Activated naive CD4-positive, alpha-beta T cell treated with anti-CD3 and anti-CD28 coated beads, Interleukin-2, amount 50 U/mL, for 24 hours (primary cell): ENCODE results near the gene FOS.
"Not testable (repeated sequence)": the region's sequence is repeated elsewhere in the genome, so short reads cannot be mapped to it uniquely, and the experiment has no call there.

ENCODE experiments used
- H3K27ac Mint-ChIP-seq: one replicate; pipeline ENCODE4 v1.8.0; 2021; ENCODE audit warnings: mild to moderate bottlenecking, mixed read lengths
- H3K27me3 Mint-ChIP-seq: one replicate; pipeline ENCODE4 v1.8.0; 2021; ENCODE audit warnings: mixed read lengths
- H3K36me3 Mint-ChIP-seq: one replicate; pipeline ENCODE4 v1.8.0; 2021; ENCODE audit warnings: mixed read lengths
- H3K4me1 Mint-ChIP-seq: one replicate; pipeline ENCODE4 v1.8.0; 2021; ENCODE audit warnings: mixed read lengths
- H3K4me3 Mint-ChIP-seq: one replicate; pipeline ENCODE4 v1.8.0; 2021; ENCODE audit warnings: mild to moderate bottlenecking, mixed read lengths
- H3K9me3 Mint-ChIP-seq: one replicate; pipeline ENCODE4 v1.8.0; 2021; ENCODE audit warnings: mixed read lengths

Gene FOS

DNA sequence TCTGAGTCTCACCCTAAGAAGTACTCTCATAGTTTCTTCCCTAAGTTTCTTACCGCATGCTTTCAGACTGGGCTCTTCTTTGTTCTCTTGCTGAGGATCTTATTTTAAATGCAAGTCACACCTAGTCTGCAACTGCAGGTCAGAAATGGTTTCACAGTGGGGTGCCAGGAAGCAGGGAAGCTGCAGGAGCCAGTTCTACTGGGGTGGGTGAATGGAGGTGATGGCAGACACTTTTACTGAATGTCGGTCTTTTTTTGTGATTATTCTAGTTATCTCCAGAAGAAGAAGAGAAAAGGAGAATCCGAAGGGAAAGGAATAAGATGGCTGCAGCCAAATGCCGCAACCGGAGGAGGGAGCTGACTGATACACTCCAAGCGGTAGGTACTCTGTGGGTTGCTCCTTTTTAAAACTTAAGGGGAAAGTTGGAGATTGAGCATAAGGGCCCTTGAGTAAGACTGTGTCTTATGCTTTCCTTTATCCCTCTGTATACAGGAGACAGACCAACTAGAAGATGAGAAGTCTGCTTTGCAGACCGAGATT lies 1.7 kb downstream of the FOS start:
- H3K9me3 Mint-ChIP-seq, result no peaks in the 10 kb centered on the region
- peaks cover 5% of the 10 kb centered on the region for H3K27me3 Mint-ChIP-seq
- H3K36me3 Mint-ChIP-seq, result peaks cover 15% of the 10 kb centered on the region
- H3K4me3 Mint-ChIP-seq, result peak overlapping the region; percentile 96
- peaks cover 49% of the 10 kb centered on the region for H3K4me1 Mint-ChIP-seq
- peak overlapping the region; percentile 51 for H3K27ac Mint-ChIP-seq

DNA sequence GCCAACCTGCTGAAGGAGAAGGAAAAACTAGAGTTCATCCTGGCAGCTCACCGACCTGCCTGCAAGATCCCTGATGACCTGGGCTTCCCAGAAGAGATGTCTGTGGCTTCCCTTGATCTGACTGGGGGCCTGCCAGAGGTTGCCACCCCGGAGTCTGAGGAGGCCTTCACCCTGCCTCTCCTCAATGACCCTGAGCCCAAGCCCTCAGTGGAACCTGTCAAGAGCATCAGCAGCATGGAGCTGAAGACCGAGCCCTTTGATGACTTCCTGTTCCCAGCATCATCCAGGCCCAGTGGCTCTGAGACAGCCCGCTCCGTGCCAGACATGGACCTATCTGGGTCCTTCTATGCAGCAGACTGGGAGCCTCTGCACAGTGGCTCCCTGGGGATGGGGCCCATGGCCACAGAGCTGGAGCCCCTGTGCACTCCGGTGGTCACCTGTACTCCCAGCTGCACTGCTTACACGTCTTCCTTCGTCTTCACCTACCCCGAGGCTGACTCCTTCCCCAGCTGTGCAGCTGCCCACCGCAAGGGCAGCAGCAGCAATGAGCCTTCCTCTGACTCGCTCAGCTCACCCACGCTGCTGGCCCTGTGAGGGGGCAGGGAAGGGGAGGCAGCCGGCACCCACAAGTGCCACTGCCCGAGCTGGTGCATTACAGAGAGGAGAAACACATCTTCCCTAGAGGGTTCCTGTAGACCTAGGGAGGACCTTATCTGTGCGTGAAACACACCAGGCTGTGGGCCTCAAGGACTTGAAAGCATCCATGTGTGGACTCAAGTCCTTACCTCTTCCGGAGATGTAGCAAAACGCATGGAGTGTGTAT lies 2.4 kb downstream of the FOS start:
- no peaks in the 10 kb centered on the region for H3K9me3 Mint-ChIP-seq
- peak overlapping the region; percentile 96 for H3K4me3 Mint-ChIP-seq
- H3K36me3 Mint-ChIP-seq, result peaks cover 15% of the 10 kb centered on the region
- H3K27me3 Mint-ChIP-seq, result peaks cover 4% of the 10 kb centered on the region
- peaks cover 45% of the 10 kb centered on the region for H3K4me1 Mint-ChIP-seq
- H3K27ac Mint-ChIP-seq, result no peak overlapping the region

DNA sequence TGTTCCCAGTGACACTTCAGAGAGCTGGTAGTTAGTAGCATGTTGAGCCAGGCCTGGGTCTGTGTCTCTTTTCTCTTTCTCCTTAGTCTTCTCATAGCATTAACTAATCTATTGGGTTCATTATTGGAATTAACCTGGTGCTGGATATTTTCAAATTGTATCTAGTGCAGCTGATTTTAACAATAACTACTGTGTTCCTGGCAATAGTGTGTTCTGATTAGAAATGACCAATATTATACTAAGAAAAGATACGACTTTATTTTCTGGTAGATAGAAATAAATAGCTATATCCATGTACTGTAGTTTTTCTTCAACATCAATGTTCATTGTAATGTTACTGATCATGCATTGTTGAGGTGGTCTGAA lies 3.0 kb downstream of the FOS start:
- Mint-ChIP-seq H3K36me3 (peaks cover 15% of the 10 kb centered on the region), H3K9me3 (no peaks in the 10 kb centered on the region), H3K4me1 (peaks cover 44% of the 10 kb centered on the region), H3K27ac (no peak overlapping the region), H3K27me3 (peaks cover 4% of the 10 kb centered on the region), H3K4me3 (peak overlapping the region; percentile 96)

DNA sequence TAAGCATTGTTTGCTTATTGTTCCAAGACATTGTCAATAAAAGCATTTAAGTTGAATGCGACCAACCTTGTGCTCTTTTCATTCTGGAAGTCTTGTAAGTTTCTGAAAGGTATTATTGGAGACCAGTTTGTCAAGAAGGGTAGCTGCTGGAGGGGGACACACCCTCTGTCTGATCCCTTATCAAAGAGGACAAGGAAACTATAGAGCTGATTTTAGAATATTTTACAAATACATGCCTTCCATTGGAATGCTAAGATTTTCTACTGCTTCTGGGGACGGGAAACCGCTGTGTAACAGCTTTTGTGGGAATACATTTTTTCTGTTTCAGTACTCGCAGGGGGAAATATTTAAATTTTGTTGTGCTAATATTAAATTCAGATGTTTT lies 3.5 kb downstream of the FOS start:
- H3K36me3 Mint-ChIP-seq, result peaks cover 15% of the 10 kb centered on the region
- peaks cover 2% of the 10 kb centered on the region for H3K27me3 Mint-ChIP-seq
- no peaks in the 10 kb centered on the region for H3K9me3 Mint-ChIP-seq
- peaks cover 41% of the 10 kb centered on the region for H3K4me1 Mint-ChIP-seq
- peak overlapping the region; percentile 13 for H3K27ac Mint-ChIP-seq
- H3K4me3 Mint-ChIP-seq, result peak overlapping the region; percentile 11

DNA sequence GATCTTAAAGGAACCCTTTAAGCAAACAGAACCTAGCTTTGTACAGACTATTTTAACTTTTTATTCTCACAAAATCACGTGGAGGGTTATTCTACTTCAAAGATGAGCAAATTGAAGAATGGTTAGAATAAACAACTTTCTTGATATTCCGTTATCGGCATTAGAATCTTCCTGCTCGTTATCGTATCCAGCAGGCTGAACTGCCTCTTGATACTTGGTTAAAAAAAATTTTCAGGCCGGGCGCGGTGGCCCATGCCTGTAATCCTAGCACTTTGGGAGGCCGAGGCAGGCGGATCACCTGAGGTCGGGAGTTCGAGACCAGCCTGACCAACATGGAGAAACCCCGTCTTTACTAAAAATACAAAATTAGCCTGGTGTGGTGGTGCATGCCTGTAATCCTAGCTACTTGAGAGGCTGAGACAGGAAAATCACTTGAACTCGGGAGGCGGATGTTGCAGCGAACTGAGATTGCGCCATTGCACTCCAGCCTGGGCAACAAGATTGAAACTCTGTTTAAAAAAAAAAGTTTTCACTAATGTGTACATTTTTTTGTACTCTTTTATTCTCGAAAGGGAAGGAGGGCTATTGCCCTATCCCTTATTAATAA lies 4.0 kb downstream of the FOS start:
- Mint-ChIP-seq H3K36me3 (peaks cover 15% of the 10 kb centered on the region), H3K27ac (peak overlapping the region; percentile 33), H3K4me1 (peaks cover 39% of the 10 kb centered on the region), H3K4me3 (peak overlapping the region; percentile 11)
- H3K27me3 Mint-ChIP-seq, H3K9me3 Mint-ChIP-seq: not testable (repeated sequence)

DNA sequence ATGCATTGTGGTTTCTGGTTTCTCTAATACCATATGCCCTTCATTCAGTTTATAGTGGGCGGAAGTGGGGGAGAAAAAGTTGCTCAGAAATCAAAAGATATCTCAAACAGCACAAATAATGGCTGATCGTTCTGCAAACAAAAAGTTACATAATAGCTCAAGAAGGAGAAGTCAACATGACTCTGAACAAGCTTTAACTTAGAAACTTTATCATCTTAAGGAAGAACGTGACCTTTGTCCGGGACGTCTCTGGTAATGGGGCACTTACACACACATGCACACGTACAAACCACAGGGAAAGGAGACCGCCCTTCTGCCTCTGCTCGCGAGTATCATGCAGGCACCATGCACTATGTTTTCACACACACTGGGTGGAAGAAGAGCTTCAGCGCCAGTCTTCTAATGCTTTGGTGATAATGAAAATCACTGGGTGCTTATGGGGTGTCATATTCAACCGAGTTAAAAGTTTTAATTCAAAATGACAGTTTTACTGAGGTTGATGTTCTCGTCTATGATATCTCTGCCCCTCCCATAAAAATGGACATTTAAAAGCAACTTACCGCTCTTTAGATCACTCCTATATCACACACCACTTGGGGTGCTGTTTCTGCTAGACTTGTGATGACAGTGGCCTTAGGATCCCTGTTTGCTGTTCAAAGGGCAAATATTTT lies 4.7 kb downstream of the FOS start:
- Mint-ChIP-seq H3K9me3 (no peaks in the 10 kb centered on the region), H3K27ac (no peak overlapping the region), H3K36me3 (peaks cover 15% of the 10 kb centered on the region), H3K4me3 (no peak overlapping the region), H3K27me3 (no peaks in the 10 kb centered on the region), H3K4me1 (peaks cover 34% of the 10 kb centered on the region)

DNA sequence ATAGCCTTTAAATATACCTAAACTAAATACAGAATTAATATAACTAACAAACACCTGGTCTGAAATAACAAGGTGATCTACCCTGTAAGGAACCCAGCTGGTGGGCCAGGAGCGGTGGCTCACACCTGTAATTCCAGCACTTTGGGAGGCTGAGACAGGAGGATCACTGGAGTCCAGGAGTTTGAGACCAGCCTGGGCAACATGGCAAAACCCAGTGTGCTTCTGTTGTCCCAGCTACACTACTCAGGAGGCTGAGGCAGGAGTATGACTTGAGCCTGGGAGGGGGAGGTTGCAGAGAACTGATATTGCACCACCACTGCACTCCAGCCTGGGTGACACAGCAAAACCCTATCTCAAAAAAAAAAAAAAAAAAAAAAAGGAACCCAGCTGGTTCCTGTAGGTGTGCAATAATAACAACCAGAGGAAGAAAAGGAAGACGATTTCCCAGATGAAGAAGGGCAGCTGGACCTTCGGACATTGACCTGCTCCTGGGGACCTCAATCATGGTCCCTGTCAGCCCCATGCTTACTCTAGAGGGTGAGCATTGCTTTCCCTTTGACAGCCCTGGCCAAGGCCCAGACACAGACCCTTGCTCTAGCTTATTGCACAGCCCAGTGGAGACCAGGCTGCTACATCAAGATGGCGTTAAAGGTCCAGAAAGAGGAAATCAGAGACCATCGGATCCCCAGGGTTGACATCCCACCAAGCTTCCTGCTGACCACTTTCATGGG lies 5.4 kb downstream of the FOS start:
- peaks cover 34% of the 10 kb centered on the region for H3K4me1 Mint-ChIP-seq
- peak overlapping the region; percentile 35 for H3K27ac Mint-ChIP-seq
- peaks cover 15% of the 10 kb centered on the region for H3K36me3 Mint-ChIP-seq
- H3K4me3 Mint-ChIP-seq, result no peak overlapping the region
- no peaks in the 10 kb centered on the region for H3K27me3 Mint-ChIP-seq
- no peaks in the 10 kb centered on the region for H3K9me3 Mint-ChIP-seq

DNA sequence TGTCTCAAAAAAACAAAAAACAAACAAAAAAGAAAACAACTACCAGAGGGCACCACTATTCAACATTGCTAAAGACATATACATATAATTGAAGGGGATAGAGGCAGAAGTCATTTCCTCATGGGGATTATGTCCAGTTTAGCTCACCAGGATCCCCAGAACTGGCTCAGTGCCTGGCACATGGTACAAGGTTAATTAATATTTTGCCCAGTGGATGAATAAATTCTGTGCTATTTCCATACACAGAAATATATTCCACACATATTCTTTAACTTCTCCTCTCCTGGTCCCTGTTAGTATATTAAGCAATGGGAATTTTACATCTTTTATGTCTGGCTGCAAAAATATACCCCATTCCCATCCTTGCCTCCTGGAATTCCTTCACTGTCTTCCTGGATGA lies 6.7 kb downstream of the FOS start:
- H3K4me3 Mint-ChIP-seq, result no peak overlapping the region
- H3K27me3 Mint-ChIP-seq, result no peaks in the 10 kb centered on the region
- peaks cover 22% of the 10 kb centered on the region for H3K4me1 Mint-ChIP-seq
- peaks cover 13% of the 10 kb centered on the region for H3K36me3 Mint-ChIP-seq
- H3K9me3 Mint-ChIP-seq, result no peaks in the 10 kb centered on the region
- H3K27ac Mint-ChIP-seq, result peak overlapping the region; percentile 25

DNA sequence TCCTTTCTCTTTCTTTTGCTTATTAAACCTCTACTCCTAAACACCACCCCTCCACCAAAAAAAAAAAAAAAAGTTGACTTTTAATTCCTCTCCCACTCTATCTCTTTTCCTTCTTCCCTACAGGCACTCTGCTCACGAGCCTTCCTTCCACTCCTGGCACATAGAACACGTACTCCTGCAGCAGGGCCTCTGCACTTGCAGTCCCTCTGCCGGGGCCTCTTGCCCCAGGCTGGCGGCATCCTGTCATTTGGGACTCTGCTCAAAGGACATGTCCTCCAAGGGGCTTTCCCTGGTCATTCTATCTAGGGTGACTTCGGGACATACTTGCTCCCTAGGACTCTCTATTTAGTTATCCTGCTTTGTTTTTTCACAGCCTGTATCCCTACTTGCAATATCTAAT lies 7.7 kb downstream of the FOS start:
- Mint-ChIP-seq H3K4me3 (peak overlapping the region; percentile 45), H3K9me3 (no peaks in the 10 kb centered on the region), H3K27me3 (no peaks in the 10 kb centered on the region), H3K27ac (peak overlapping the region; percentile 77), H3K4me1 (peaks cover 12% of the 10 kb centered on the region), H3K36me3 (peaks cover 5% of the 10 kb centered on the region)

DNA sequence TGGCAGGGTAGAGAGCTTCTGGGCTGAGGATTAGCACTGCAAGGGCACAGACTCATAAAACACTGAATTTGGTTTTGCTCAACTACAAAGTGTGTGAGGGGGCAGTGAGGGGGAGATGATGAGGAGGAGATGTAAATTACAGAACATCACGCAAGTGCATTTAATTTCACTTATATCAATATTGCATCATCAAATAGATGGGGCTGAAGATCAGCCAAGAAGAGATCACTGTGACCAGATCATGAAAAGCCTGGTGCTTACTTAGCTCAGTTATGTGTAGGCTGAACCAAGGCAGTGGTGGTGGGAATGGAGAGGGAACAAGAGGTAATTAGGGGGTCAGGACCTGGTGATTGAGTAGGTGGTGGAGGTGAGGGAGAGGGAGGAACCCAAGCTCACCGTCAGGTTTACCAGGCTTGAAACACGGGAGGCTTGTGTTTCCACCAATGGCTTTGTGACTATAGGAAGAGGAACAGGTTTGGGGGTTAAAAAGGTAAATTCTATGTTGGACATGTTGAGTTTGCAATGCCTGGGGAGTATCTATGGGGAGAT lies 11.3 kb downstream of the FOS start:
- H3K4me1 Mint-ChIP-seq, result peaks cover 7% of the 10 kb centered on the region
- no peaks in the 10 kb centered on the region for H3K27me3 Mint-ChIP-seq
- no peak overlapping the region for H3K4me3 Mint-ChIP-seq
- H3K36me3 Mint-ChIP-seq, result no peaks in the 10 kb centered on the region
- H3K27ac Mint-ChIP-seq, result no peak overlapping the region
- H3K9me3 Mint-ChIP-seq, result no peaks in the 10 kb centered on the region

DNA sequence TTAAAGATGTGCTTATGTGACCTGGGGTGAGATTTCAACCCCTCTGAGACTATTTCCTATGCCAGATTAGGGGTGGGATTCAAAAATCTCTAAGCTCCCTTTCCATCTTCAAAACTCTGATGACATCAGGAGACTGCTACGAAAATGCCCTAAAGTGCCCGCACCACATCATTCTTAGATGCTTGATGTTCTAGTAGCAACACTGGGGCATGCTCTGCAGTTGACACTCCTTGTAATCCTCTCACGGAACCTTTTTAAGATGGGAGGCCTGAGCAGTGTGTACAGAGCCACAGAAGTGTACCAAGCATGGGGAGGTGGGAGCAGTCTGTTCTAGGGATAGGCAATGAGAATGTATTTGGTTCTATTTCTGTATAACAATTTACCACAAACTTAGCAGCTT lies 12.2 kb downstream of the FOS start:
- Mint-ChIP-seq H3K4me3 (no peak overlapping the region), H3K27ac (no peak overlapping the region), H3K4me1 (peaks cover 13% of the 10 kb centered on the region), H3K36me3 (no peaks in the 10 kb centered on the region), H3K9me3 (no peaks in the 10 kb centered on the region), H3K27me3 (no peaks in the 10 kb centered on the region)

DNA sequence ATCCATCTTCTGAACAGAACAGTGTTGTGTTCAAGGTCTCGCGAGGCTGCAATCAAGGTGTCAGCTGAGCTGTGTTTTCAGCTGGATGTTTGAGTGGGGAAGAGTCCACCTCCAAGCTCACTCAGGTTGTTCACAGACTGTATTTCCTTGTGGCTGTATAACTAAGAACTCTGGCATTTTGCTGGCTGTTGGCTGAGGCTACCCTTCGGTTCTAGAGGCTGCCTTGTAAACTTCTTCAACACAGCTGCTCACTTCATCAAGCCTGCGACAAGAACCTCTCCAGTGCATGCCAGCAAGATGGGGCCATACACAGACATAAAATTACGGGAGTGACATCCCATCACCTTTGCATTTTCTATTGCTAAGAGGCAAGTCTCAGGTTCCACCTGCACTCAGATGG lies 12.7 kb downstream of the FOS start:
- H3K9me3 Mint-ChIP-seq, result no peaks in the 10 kb centered on the region
- no peak overlapping the region for H3K27ac Mint-ChIP-seq
- no peak overlapping the region for H3K4me3 Mint-ChIP-seq
- no peaks in the 10 kb centered on the region for H3K27me3 Mint-ChIP-seq
- H3K4me1 Mint-ChIP-seq, result peaks cover 17% of the 10 kb centered on the region
- H3K36me3 Mint-ChIP-seq, result no peaks in the 10 kb centered on the region

DNA sequence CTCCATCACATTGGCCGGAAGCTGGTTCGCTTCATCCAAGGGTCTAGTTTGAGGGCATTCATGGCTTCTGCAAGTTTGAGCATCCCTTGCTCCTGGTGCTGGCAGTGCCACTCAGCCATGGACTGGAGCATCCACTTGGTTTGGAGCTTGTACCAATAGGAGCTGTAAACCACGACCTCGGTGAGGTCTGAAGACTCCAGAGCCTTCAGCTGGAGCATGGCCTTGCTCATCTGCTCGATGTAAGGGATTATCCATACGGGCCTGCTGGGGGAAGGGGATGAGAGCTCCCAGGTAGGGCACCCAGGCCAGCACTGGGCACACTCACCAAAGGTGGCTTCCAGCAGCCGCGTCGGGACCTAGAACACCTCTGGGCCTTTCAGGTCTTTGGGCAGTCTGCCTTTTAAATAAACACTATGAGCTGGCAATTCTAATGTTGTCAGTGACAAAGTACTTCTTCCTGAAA lies 13.5 kb downstream of the FOS start:
- Mint-ChIP-seq H3K4me1 (peaks cover 19% of the 10 kb centered on the region), H3K36me3 (no peaks in the 10 kb centered on the region), H3K27me3 (no peaks in the 10 kb centered on the region), H3K4me3 (no peak overlapping the region), H3K27ac (no peak overlapping the region), H3K9me3 (no peaks in the 10 kb centered on the region)

DNA sequence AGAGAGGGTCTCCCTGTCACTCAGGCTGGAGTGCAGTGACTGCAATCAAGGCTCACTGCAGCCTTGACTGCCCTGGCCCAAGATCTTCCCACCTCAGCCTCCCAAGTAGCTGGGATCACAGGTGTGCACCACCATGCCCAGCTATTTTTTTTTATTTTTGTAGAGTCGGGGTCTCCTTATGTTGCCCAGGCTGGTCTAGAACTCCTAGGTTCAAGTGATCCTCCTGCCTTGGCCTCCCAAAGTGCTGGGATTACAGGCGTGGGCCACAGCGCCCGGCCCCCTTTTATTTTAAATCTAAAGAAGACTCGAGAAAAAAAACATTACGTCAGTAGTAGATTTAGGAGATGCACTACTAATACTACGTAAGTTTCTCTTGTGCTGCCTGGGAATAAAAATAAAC lies 14.3 kb downstream of the FOS start:
- Mint-ChIP-seq H3K36me3 (no peaks in the 10 kb centered on the region), H3K4me3 (no peak overlapping the region), H3K9me3 (no peaks in the 10 kb centered on the region), H3K27ac (peak overlapping the region; percentile 84), H3K4me1 (peaks cover 19% of the 10 kb centered on the region), H3K27me3 (no peaks in the 10 kb centered on the region)

DNA sequence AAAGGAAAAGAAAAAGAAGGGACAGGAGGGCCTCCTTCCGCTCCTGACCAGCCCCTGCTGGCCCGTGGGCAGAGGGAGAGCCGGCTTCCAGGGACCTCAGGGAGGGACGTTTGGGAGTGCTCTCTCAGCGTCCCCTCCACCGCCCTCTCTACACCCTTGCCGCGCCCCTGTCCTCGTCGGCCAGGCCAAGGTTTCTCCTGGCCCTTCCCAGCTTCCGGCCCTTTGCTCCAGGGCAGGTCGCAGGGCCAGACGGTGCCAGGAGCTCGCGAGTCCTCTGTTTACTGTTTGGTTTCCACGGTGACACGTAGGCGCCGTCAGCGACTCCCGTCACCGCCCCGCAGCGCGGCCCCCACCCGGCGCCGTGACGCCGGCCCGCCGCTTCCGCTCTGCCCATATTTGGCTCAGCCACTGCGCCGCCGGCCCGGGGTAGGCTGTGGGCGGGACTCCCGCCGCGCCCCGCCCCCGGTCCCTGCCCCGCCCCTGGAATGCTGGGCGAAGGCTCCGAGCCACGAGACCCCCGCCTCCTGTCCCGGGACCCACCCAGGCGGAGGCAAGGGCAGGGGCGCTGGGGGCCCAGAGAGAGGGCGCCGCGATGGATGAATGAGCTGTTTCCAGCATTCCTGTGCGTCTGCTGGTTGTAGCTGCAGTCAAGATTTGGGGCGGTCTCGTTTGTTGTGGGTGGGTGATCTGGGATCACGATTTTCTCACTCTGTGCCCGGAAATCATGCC lies 15.5 kb downstream of the FOS start:
- H3K36me3 Mint-ChIP-seq, result no peaks in the 10 kb centered on the region
- no peak overlapping the region for H3K27ac Mint-ChIP-seq
- no peaks in the 10 kb centered on the region for H3K9me3 Mint-ChIP-seq
- H3K4me3 Mint-ChIP-seq, result peak overlapping the region; percentile 96
- H3K27me3 Mint-ChIP-seq, result no peaks in the 10 kb centered on the region
- peaks cover 19% of the 10 kb centered on the region for H3K4me1 Mint-ChIP-seq
